Endothelial cell of umbilical vein (primary cell): ENCODE data around the gene LMCD1. TPM values are rescaled to one million over a fixed set of nuclear protein-coding genes. Genes with fewer than 3 reads are reported as not detected.

ENCODE experiments used
- BruUV-seq: library from RNA; stranded (reverse); fragments of 400-500 nt; replicated peaks from 2 replicates; lab custom pipeline; 2021; lab: Mats Ljungman, UMichigan
- CTCF ChIA-PET: fragments of 300-600, 350-600 bp; sonication (Branson Sonifier 250); formaldehyde crosslinking; loops from one replicate; lab custom pipeline; 2021; ENCODE audit warnings: antibody characterized with exemption, inconsistent platforms; lab: Charles Lee
- POLR2A ChIA-PET: fragments of 300-600, 350-600 bp; sonication (Branson Sonifier 250); formaldehyde crosslinking; loops from one replicate; lab custom pipeline; 2021; ENCODE audit warnings: antibody characterized with exemption, inconsistent platforms; lab: Charles Lee
- DNase-seq: peaks from one replicate; pipeline ENCODE4 v3.0.0-alpha.2; 2011; ENCODE audit warnings: low read depth, low spot score
- FAIRE-seq: peaks from 2 replicates; lab custom pipeline; 2011; peaks lifted over from hg19 to GRCh38; lab: Jason Lieb, UNC
- H2AFZ ChIP-seq: 2 replicates; pipeline ENCODE4 v1.6.0; 2012; ENCODE audit warnings: low read depth, low read length, control low read depth, inconsistent platforms
- H3K27ac ChIP-seq: 2 replicates; pipeline ENCODE4 v1.5.1; 2011; ENCODE audit warnings: low read depth, mild to moderate bottlenecking, control low read depth, low read length, moderate library complexity; ENCODE audit not compliant: insufficient read depth
- H3K27me3 ChIP-seq, 2 experiments: 2 replicates each; pipeline versions ENCODE4 v1.6.0 to v1.6.1; 2011; ENCODE audit warnings: low read length in 2 of 2, mixed read lengths in 1 of 2; ENCODE audit not compliant: control insufficient read depth in 2 of 2, insufficient read depth in 2 of 2
- H3K36me3 ChIP-seq, 2 experiments: 2 replicates in 1 of 2; 3 replicates in 1 of 2; pipeline ENCODE4 v1.5.1; 2011; ENCODE audit warnings: low read length in 2 of 2, mild to moderate bottlenecking in 1 of 2, moderate library complexity in 1 of 2; ENCODE audit not compliant: control insufficient read depth in 2 of 2, insufficient read depth in 2 of 2; ENCODE audit errors: extremely low read depth in 1 of 2
- H3K4me1 ChIP-seq: 3 replicates; pipeline ENCODE4 v1.5.1; 2011; ENCODE audit warnings: mild to moderate bottlenecking, low read length; ENCODE audit not compliant: control insufficient read depth, insufficient read depth; ENCODE audit errors: extremely low read depth
- H3K4me2 ChIP-seq: 2 replicates; pipeline ENCODE4 v1.6.1; 2011; ENCODE audit warnings: low read length, control low read depth, mixed read lengths; ENCODE audit not compliant: insufficient read depth
- H3K4me3 ChIP-seq, 3 experiments: fragments of 200-600 bp in 1 of 3; sonication (generic), shearing (Covaris generic) in 1 of 3; replicated peaks in 1 of 3; 2 replicates each; pipeline ENCODE4 v1.5.1; 2011 to 2016; ENCODE audit warnings: control low read depth in 3 of 3, low read length in 3 of 3, mild to moderate bottlenecking in 2 of 3, inconsistent platforms in 1 of 3, low read depth in 1 of 3, moderate library complexity in 1 of 3; ENCODE audit not compliant: insufficient read depth in 1 of 3
- H3K79me2 ChIP-seq: 2 replicates; pipeline ENCODE4 v1.6.0; 2012; ENCODE audit warnings: low read length, inconsistent platforms; ENCODE audit not compliant: control insufficient read depth, insufficient read depth
- H3K9ac ChIP-seq: replicated peaks from 2 replicates; pipeline ENCODE3; 2011; ENCODE audit warnings: low read length, control low read depth; ENCODE audit not compliant: insufficient read depth; ENCODE audit errors: extremely low read depth
- H3K9me1 ChIP-seq: replicated peaks from 3 replicates; pipeline ENCODE4 v1.6.0; 2011; ENCODE audit warnings: mild to moderate bottlenecking, low read length; ENCODE audit not compliant: control insufficient read depth, insufficient read depth; ENCODE audit errors: extremely low read depth
- H3K9me3 ChIP-seq: replicated peaks from 2 replicates; pipeline ENCODE4 v1.5.1; 2012; ENCODE audit warnings: low read length, inconsistent platforms; ENCODE audit not compliant: control insufficient read depth, insufficient read depth
- H4K20me1 ChIP-seq: replicated peaks from 2 replicates; pipeline ENCODE3; 2011; ENCODE audit warnings: mild to moderate bottlenecking, low read length; ENCODE audit not compliant: control insufficient read depth, insufficient read depth; ENCODE audit errors: extremely low read depth
- CTCF ChIP-seq, 2 donors: IDR thresholded peaks; 1 replicate in 1 of 2; 2 replicates in 1 of 2; pipeline ENCODE4 v1.5.1; 2011; ENCODE audit warnings: low read length in 2 of 2, mild to moderate bottlenecking in 2 of 2, moderate library complexity in 2 of 2, control low read depth in 1 of 2, inconsistent platforms in 1 of 2, low read depth in 1 of 2; ENCODE audit not compliant: insufficient read depth in 1 of 2; ENCODE audit errors: extremely low read depth in 1 of 2
- EZH2 ChIP-seq: IDR thresholded peaks from 2 replicates; pipeline ENCODE4 v1.6.1; 2012; ENCODE audit warnings: borderline replicate concordance, low read depth, mild to moderate bottlenecking, moderate library complexity, low read length, inconsistent platforms; ENCODE audit not compliant: severe bottlenecking
- FOS ChIP-seq: IDR thresholded peaks from 2 replicates; pipeline ENCODE4 v1.6.1; 2011; ENCODE audit warnings: mild to moderate bottlenecking, low read length, moderate library complexity, borderline replicate concordance; ENCODE audit not compliant: insufficient read depth
- GATA2 ChIP-seq: IDR thresholded peaks from 2 replicates; pipeline ENCODE4 v1.7.0; 2011; ENCODE audit warnings: low read depth, mild to moderate bottlenecking, moderate library complexity, mixed read lengths, low read length; ENCODE audit not compliant: insufficient read length, insufficient read depth
- JUN ChIP-seq: IDR thresholded peaks from 2 replicates; pipeline ENCODE4 v1.6.1; 2011; ENCODE audit warnings: borderline replicate concordance, low read depth; ENCODE audit not compliant: insufficient read length, insufficient read depth
- MAX ChIP-seq: IDR thresholded peaks from 2 replicates; pipeline ENCODE4 v1.6.1; 2011; ENCODE audit not compliant: insufficient read depth, insufficient read length
- MYC ChIP-seq: IDR thresholded peaks from one replicate; pipeline ENCODE4 v1.6.1; 2011; ENCODE audit warnings: mild to moderate bottlenecking, low read depth, low read length
- POLR2A ChIP-seq: IDR thresholded peaks from 2 replicates; pipeline ENCODE4 v1.6.1; 2012; ENCODE audit warnings: low read depth, mild to moderate bottlenecking, control low read depth, low read length
- POLR2AphosphoS5 ChIP-seq: IDR thresholded peaks from 2 replicates; pipeline ENCODE4 v1.6.1; 2012; ENCODE audit warnings: low read depth, mild to moderate bottlenecking, control low read depth, low read length, moderate library complexity; ENCODE audit not compliant: insufficient read depth
- dilution Hi-C: fragments of 300-500 bp; cut with MboI; formaldehyde crosslinking; loops from one replicate; pipeline ENCODE4 v1.15.0; 2019; ENCODE audit warnings: low sequenced_read_pairs; ENCODE audit not compliant: extremely low pct_ligation_motif_present
- intact Hi-C: fragments of 100-400 bp; cut with micrococcal nuclease; formaldehyde crosslinking; loops from one replicate; pipeline ENCODE4 v1.10.0; 2022
- polyA plus RNA-seq, 4 experiments: library from polyadenylated mRNA; depleted of rRNA in 3 of 4; stranded (reverse) in 3 of 4; unstranded in 1 of 4; fragments of >200 nt; gene quantifications; 2 replicates each; pipeline versions ENCODE4 v1.2.1 to v1.2.3, GENCODE V29; 2011 to 2012; ENCODE audit warnings: missing spikeins in 1 of 4
- total RNA-seq: library from RNA; stranded (reverse); gene quantifications from 2 replicates; pipeline ENCODE4 v1.2.3, GENCODE V29; 2021

The LMCD1 gene
- total and polyA plus RNA-seq, 2 donors (not counting 3 experiments of a cell fraction or from before 2014, with no cell fraction given) = 7.6 to 14.5 TPM

- no peaks in the 10 kb centered on the region for H3K36me3 ChIP-seq
- no peak overlapping the region for H3K4me2 ChIP-seq
- no peaks in the 10 kb centered on the region for H3K79me2 ChIP-seq
- peaks cover 0 to 2% of the 10 kb centered on the region in 2 experiments for H3K27me3 ChIP-seq
- no peaks in the 10 kb centered on the region for H3K9me3 ChIP-seq
- H2AFZ ChIP-seq = no peak overlapping the region
- H3K4me1 ChIP-seq = no peaks in the 10 kb centered on the region
- DNase-seq (no peak), FAIRE-seq (no peak)
- no peak for TF ChIP-seq EZH2
- TF ChIP-seq POLR2AphosphoS5 = no peak
- TF ChIP-seq FOS = no peak
- TF ChIP-seq JUN = no peak
- no peak for TF ChIP-seq MYC
- no peak for TF ChIP-seq POLR2A
- no peak for TF ChIP-seq MAX
- no peak for TF ChIP-seq GATA2
- TF ChIP-seq CTCF (IDR thresholded peaks at IDR 0.05; ENCODE audit: extremely low read depth in 1 of 2, insufficient read depth in 1 of 2, low read depth in 1 of 2, low read length in 2 of 2) = no peak
- H3K27ac ChIP-seq = no peak overlapping the region
- BruUV-seq = no TSS peak
- H3K9ac ChIP-seq = no peak overlapping the region
- no peaks in the 10 kb centered on the region for H3K9me1 ChIP-seq
- POLR2A ChIA-PET = no interaction called here
- intact Hi-C loops = loop anchor here (1.0 to 2.0 kb wide), 3 partner anchors 17 to 282 kb away; no protein-coding TSS in a partner anchor
- dilution Hi-C loops = no loop called here
- no peaks in the 10 kb centered on the region for H4K20me1 ChIP-seq
- CTCF ChIA-PET = interaction anchor here (0.7 to 4.1 kb wide), 14 partner anchors 13 to 367 kb away, joined by 3 to 78 read pairs (median 5); partner anchors contain the start of gene LMCD1
- H3K4me3 ChIP-seq = no peak overlapping the region
Observed at GRCh38 chr3:8606701-8607231, 105.1 kb downstream of the LMCD1 start.
